GM19193 (cell line): ENCODE measurements around the gene COL9A3.

Experiments
- POLR2A ChIP-seq: IDR thresholded peaks from 4 replicates; pipeline ENCODE4 v1.6.1; 2011; ENCODE audit not compliant: insufficient read depth, insufficient read length; ENCODE audit errors: extremely low read depth

The COL9A3 gene

DNA sequence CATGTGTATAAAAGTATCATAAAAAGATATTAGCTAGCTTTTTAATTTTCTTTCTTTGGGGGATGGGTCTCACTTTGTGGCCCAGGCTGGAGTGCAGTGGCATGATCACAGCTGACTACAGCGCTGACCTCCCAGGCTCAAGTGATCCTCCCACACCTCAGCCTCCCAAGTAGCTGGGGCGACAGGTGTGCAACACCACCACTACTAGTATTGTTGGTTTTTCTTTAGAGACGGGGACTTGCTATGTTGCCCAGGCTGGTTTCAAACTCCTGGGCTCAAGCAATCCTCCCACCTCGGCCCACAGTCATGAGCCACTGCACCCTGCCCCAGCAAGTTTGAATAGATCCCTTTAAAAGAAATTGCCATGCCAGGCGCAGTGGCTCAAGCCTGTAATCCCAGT lies 38.3 kb downstream of the COL9A3 start:
- TF ChIP-seq POLR2A, result no peak

DNA sequence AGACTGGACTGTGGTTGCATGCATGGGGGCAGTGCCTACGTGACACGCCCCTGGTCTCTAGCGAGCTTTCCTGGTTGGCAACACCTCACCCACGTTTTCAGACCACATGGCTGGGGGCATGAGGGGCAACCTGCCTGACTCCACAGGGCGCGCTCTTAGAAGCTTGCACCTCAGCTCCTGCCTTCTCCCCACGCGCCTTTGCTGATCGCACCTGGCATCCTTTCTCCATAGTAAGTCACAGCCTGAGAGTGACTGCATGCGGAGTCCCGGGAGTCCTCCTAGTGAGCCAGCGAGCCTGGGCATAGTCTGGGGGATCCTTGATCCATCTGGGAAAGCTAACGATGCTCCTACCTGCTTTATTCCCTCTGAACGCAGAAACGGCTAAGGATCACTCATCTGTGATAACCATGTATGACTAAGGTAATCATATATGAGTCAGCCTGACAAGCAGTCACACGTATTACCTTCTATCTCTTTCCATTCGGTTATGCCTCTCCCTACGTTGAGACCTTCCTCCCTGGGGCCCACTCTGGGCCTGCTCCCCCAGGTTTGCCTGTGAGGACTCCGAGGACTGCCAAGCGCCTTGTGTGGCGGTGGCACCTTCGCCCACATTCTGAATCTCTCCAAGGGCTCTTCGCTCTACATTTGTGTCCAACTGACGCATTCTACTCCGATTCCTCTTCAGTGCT lies 40.2 kb downstream of the COL9A3 start:
- no peak for TF ChIP-seq POLR2A

DNA sequence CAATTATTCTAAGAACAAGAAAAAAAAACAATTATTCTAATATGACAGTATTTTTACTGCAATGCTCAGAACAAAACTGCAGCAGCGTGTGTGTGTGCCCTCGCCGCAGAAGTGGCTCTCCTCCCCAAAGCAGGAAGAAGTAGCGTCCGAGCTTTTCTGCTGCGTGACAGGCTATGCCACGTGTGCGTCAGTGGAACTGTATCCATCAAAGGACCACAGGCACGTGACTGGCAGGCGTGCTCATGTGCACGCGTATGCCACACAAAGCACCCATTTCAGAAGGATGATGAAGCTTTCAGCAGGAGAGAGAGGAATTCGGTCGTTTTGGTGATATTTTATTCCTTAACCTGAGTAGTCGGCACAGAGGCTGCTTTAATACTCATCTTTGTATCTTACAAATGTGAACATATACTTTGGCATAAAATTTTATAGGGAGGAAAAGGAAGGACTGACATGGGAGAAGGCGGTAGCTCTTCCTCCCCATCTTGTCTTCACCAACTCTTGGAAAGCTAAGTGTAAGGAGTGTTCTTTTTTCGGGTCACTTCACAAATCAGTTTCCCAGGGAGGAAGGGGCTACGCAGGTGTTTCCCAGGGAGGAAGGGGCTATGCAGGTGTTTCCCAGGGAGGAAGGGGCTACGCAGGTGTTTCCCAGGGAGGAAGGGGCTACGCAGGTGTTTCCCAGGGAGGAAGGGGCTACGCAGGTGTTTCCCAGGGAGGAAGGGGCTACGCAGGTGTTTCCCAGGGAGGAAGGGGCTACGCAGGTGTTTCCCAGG lies 41.4 kb downstream of the COL9A3 start:
- TF ChIP-seq POLR2A, result no peak

DNA sequence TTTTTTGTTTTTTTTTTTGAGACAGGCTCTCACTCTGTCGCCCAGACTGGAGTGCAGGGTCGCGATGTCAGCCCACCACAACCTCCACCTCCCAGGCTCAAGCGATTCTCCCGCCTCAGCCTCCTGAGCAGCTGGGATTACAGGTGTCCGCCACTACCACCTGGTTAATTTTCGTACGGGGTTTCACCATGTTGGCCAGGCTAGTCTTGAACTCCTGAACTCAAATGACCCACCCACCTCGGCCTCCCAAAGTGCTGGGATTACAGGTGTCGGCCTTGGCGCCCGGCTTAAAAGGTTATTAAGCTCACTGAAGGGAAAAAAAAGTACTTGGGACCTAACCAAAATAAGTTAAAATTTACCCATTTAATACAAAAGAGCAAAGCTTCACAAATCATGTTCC lies 42.9 kb downstream of the COL9A3 start:
- no peak for TF ChIP-seq POLR2A

DNA sequence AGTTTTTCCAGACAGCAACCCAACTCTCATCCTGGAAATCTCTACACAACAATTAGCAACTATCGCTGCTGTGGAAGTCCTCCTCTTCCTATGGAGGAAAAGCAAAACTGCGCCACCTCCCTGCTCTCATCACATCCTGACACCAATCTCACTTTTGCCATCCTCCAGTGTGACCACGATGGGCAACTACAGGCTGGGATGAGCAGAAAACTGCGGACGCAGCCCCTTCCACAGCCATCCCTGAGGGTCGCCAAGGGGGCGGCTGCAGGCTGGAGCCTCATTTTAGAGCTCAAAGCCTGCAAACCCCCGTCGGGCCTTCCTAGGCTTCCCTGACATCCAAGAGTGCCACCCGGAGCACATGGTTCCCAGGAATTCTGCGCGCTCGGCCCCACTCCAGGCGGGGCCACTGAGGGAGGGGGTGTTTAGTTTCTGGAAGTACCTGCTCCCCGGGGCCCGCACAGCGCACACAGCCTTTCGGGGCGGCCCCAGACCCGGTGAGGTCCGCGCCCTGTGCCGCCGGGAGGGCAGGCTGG lies 43.6 kb downstream of the COL9A3 start:
- TF ChIP-seq POLR2A, result no peak

DNA sequence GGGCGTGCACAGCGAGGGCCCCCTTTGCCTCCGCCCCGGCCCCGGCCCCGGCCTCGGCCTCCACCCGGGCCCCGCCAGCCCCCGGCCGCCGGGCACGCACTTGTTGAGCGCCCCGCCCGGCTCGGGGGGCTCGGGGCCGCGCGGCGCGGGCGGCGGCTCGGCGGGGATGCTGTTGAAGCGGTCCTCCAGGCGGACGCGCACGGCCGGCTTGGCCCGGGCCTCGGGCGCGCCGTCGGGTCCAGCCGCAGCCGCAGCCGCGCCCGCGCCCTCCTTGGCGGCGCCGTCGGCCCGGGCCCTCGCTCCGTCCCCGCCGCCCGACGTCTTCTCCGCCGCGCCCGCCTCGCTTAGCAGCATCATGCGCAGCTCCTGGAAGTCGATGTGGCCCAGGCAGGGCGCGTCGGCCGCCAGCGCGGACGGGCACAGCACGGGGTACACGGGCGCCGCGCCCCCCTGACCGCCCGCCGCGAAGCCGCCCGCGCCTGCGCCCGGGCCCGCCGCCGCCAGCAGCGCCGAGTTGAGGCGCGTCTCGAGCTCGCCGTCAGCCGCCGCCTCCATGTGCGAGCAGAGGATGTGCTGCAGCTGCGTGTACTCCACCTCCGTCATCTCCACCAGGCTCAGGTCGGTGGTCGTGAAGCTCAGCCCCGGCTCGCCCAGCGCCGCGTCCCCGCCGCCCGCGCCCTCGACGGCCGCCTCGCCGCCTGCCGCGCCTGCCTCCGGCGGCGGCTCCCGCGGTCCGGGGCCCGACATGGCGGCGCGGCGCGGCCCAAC lies 44.3 kb downstream of the COL9A3 start:
- TF ChIP-seq POLR2A, result no peak

DNA sequence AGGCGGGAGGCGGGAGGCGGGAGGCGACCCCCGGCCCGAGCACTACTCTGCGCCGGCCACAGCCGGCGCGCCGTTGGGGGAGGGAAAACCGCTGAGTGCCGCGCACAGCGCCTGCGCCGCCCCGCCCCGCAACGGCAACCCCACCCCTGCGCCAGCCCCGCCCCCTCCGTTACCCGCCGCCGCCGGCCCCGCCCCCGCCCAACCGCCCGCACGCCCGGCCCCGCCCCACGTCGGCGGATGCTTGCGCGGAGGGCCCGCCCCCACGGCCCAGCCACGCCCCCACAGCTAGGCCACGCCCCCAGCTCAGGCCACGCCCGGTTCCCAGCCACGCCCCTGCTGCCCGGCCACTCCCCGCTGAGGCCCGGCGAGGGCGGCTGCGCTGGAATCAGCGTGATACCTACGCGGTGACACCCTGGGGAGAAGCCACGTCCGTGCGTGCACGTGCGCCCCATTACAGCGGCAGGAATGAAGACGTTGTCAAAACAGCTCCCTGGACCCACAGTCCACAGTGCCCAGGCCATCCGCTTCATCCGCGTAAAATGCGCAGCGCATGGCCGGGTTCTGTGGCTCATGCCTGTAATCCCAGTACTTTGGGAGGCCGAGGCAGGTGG lies 45.0 kb downstream of the COL9A3 start, which contains the start of gene TCFL5:
TCFL5 (minus strand) TSS at position 97 of the 611 bp plus-strand sequence. CDS start 152 bp downstream, outside the sequence.
- TF ChIP-seq POLR2A, result no peak

DNA sequence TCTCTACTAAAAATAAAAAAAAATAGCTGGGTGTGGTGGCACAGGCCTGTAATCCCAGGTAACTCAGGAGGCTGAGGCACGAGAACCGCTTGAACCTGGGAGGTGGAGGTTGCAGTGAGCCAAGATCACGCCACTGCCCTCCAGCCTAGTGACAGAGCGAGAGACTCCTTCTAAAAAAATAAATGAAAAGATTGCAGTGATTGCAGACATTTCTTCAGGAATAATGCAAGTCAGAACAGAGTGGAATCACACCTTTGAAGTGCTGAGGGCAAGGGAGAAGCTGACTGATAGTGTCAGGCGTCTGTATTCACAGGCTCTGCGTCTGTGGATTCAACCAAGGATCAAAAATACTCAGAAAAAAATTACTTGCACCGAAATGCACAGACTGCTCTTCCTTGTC lies 47.4 kb downstream of the COL9A3 start:
- no peak for TF ChIP-seq POLR2A

DNA sequence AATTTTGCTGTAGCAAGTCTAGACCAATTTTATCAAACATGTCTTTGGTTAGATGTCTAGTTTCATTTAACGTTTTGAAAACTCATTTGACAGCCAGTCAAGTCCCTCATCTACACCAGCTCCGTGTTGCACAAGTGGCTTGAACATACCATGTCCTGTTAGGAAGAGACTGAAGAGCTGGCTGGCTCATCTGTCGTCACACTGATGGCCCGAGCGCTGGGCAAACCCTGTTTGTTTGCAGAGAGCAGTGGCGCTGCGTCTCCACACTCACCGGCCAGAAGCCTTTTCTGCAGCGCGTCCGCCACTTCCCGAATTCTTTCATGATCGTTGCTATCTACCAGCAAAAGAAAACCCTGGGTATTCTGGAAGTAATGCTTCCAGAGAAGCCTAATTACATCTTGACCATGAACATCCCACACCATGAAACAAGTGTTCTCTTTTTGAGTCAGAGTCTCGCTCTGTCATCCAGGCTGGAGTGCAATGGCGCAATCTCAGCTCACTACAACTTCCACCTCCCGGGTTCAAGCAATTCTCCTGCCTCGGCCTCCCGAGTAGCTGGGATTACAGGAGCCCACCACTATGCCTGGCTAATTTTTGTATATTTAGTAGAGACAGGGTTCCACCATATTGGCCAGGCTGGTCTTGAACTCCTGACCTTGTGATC lies 55.5 kb downstream of the COL9A3 start:
- TF ChIP-seq POLR2A, result no peak

DNA sequence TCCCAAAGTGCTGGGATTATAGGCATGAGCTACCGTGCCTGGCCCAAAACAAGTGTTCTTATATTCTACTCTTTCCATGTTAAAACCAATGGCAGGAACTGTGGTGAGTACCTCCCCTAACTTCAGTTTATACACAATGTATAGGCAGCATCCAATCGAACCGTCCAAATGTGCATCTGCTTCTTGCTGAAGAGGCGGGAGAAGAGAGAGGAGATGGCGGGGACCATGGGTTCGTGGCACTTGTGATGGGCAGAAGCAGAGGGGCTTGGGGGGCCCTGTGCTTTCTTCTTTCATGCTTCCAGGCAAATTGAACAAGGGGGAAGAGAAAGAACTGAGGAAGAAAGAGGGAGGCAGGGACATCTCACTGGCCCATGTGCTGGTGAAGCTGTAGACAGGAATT lies 56.0 kb downstream of the COL9A3 start:
- TF ChIP-seq POLR2A, result no peak

DNA sequence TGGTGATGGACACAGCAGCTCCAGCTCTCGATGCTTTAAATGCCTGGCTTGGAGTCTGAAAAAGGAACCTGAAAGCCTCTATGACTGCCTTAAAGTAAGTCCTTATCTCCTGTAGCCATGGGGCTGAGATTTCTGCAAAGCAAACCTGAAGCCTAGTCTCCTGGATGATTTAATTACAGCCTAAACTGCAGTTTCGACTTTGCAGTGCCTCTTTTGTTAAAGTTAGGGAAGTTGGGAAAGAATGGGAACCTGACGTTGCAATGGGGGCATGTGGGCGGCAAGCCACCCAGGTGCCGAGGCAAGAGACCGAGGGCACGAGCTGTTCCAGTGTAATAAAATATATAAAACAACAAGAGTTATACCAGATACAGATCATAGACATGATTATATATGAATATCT lies 56.4 kb downstream of the COL9A3 start:
- TF ChIP-seq POLR2A, result no peak

DNA sequence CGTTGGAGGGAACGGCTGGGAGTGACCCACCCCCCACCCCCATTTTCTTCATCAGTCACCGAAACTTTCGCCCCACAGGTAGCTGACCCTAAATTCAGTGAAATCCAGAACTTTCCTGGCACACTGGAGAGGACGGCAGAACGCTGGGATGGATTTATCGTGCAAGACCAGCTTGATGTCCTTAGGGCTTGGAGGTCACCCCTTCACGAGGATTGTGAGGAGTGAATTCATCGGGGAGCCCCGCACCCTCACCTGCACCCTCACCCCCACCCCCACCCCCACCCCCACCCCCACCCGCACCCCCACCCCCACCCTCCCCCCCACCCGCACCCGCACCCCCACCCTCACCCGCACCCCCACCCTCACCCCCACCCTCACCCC lies 58.1 kb downstream of the COL9A3 start:
- no peak for TF ChIP-seq POLR2A

DNA sequence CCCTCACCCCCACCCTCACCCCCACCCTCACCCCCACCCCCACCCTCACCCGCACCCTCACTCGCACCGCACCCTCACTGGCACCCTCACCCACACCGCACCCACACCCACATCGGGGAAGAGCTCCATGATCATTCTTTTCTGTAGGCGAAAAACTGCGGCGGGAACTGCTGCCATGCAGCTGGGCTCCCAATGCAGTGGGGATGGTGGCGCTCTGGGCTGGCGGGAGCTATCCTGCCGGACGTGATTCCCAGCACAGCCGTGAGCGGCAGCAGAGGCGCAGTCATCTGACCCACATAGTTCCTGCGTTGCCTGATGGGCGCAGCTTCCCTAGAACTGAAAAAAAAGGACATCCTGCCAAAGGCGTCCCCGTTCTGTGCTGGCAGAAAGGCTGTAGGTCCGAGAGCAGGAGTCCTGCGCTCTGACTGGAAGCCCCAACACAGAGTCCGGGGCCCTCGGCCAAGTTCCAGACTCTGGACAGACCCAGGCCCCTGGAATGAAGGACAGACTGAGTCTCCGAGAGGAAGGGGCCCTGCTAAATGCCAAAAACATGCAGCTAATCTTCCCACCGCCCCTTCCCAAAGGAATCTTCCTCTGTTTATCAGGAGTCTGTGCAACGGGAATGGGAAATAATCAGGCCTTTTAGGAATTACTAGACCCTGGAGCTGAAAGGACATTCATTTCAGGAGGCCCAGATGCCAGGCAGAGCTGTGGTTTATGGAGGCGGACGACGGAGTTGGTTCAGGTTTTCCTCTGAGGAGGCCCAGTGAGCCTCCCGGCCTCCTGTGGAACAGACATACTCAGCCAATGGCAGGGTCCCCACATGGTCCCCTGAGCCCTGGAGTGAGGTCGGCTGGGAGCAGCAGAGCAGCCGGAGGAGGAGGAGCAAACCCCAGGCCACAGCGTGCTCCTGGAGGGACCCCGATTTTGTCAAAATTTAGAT lies 58.8 kb downstream of the COL9A3 start:
- no peak for TF ChIP-seq POLR2A
